Measurements from ENCODE around the gene FCN3. TPM values are rescaled to one million over a fixed set of nuclear protein-coding genes. Genes with fewer than 3 reads are reported as not detected.

FCN3 gene
- total RNA-seq, 2 experiments from 2014 or later, result not detected

DNA sequence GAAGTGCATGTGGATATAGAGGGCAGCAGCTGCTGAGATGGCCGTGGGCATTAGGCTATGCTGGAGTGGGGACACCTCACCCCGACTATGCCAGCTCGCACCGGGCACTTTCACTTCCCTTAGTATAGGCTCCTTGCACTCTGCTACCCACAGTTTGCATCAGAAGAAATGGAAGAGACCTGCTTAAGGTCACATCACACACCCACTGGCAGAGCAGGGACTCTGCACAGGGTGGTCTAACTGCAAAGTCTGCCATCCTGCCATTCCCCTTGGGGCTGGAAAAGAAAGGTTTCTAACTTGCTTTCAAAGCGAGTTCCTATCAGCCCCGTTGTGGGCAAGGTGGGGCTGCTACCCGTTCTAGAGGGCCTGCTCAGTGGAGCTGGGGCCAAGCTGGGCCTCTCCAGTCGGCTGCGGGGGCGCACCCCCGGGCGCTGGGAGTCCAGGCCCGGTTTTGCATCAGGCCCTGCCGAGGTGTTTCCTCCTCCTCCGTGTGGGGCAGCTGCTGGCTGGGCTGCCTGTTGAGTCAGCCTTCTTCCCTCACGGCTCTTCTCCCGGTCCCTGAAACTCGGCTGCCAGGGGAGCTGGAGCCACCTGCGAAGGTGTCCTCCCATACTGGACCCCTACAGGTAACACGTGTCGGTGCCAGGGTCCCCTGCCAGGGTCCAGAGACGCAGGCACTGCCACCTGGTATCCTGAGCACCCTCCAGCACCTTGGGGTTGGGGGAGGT lies 32.9 kb downstream of the FCN3 start, which contains the start of gene SYTL1:
Gene SYTL1 (plus strand): TSS at position 498 of the 728 bp plus-strand sequence. CDS start 3,313 bp downstream, outside the sequence.
- Histone ChIP-seq H3K36me3 (ENCODE audit: insufficient read depth, low read length) (peaks cover 10% of the 10 kb centered on the region), H4K20me1 (ENCODE audit: insufficient read depth, low read length) (no peaks in the 10 kb centered on the region), H3K4me1 (ENCODE audit: insufficient read depth, low read length, poor library complexity, severe bottlenecking) (peaks cover 44% of the 10 kb centered on the region), H3K9me2 (ENCODE audit: insufficient read depth, low read length) (no peaks in the 10 kb centered on the region), H3K4me2 (ENCODE audit: low read length) (peak within 1 kb of the TSS; percentile 96), H3K27ac (ENCODE audit: low read depth, low read length, poor library complexity, severe bottlenecking) (peak within 1 kb of the TSS; percentile 70), H3K9me3 (ENCODE audit: low read length) (no peaks in the 10 kb centered on the region), H3K79me2 (ENCODE audit: insufficient read depth, low read depth, low read length) (peaks cover 5% of the 10 kb centered on the region; the same call in 1 of the 2 replicates), H2AFZ (ENCODE audit: low read length) (peak within 1 kb of the TSS; percentile 76; the same call in 1 of the 2 replicates), H3K4me3 (ENCODE audit: low read depth, low read length, poor library complexity, severe bottlenecking) (peak within 1 kb of the TSS; percentile 81)
- POLR2A ChIA-PET, result interaction anchor here (0.5 to 2.2 kb wide), 4 partner anchors 14 to 23 kb away, joined by 3 to 8 read pairs (median 3); no protein-coding TSS in a partner anchor
- TF ChIP-seq, protein P1, sequence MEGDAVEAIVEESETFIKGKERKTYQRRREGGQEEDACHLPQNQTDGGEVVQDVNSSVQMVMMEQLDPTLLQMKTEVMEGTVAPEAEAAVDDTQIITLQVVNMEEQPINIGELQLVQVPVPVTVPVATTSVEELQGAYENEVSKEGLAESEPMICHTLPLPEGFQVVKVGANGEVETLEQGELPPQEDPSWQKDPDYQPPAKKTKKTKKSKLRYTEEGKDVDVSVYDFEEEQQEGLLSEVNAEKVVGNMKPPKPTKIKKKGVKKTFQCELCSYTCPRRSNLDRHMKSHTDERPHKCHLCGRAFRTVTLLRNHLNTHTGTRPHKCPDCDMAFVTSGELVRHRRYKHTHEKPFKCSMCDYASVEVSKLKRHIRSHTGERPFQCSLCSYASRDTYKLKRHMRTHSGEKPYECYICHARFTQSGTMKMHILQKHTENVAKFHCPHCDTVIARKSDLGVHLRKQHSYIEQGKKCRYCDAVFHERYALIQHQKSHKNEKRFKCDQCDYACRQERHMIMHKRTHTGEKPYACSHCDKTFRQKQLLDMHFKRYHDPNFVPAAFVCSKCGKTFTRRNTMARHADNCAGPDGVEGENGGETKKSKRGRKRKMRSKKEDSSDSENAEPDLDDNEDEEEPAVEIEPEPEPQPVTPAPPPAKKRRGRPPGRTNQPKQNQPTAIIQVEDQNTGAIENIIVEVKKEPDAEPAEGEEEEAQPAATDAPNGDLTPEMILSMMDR (conservative IDR thresholded peaks at IDR 0.05; ENCODE audit: low read length), result no peak; the same call in 1 of the 2 replicates
- no peak for TF ChIP-seq EZH2phosphoT487 (IDR thresholded peaks at IDR 0.05; ENCODE audit: borderline replicate concordance, low read depth, low read length)
- intact Hi-C loops (cut with micrococcal nuclease; ENCODE audit: unreplicated experiment), result loop anchor here (1.0 to 5.0 kb wide), 2 partner anchors 19 to 51 kb away; partner anchors contain the start of genes GPR3 and TMEM222
- DNase-seq (ENCODE audit: low spot score), result peak; percentile 90
- CTCF ChIA-PET (ENCODE audit: unreplicated experiment), result interaction anchor here (0.5 to 1.2 kb wide), 4 partner anchors 15 to 34 kb away, joined by 3 read pairs; no protein-coding TSS in a partner anchor
- BruUV-seq (replicated peaks), result no TSS peak

DNA sequence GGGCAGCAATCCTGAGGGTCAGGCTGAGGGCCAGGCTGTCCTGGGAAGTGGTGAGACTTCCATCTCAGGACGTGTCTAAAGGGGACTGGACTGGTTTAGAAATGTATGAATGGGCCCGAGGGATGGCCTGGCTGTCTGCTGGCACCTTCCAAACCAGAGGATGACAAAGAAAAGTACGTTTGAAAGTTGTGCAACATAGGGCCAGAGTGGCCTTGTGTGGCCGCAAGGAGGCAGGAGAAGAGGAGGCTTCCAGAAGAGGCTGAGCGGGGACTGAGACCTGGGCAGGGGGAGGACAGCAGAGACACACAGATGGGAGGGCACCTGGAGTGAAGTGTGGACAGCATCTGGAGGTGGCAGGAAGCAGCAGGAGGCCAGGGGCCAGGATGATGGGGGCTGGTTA lies 35.4 kb downstream of the FCN3 start:
- Histone ChIP-seq H4K20me1 (ENCODE audit: insufficient read depth, low read length) (no peaks in the 10 kb centered on the region), H3K9me2 (ENCODE audit: insufficient read depth, low read length) (no peaks in the 10 kb centered on the region), H3K36me3 (ENCODE audit: insufficient read depth, low read length) (peaks cover 30% of the 10 kb centered on the region), H3K79me2 (ENCODE audit: insufficient read depth, low read depth, low read length) (peaks cover 5% of the 10 kb centered on the region; the same call in 1 of the 2 replicates), H3K4me3 (ENCODE audit: low read depth, low read length, poor library complexity, severe bottlenecking) (no peak overlapping the region), H2AFZ (ENCODE audit: low read length) (no peak overlapping the region), H3K9me3 (ENCODE audit: low read length) (no peaks in the 10 kb centered on the region), H3K4me1 (ENCODE audit: insufficient read depth, low read length, poor library complexity, severe bottlenecking) (peaks cover 44% of the 10 kb centered on the region), H3K4me2 (ENCODE audit: low read length) (no peak overlapping the region), H3K27ac (ENCODE audit: low read depth, low read length, poor library complexity, severe bottlenecking) (no peak overlapping the region)
- intact Hi-C loops (cut with micrococcal nuclease; ENCODE audit: unreplicated experiment), result no loop called here
- BruUV-seq (replicated peaks), result no TSS peak
- CTCF ChIA-PET (ENCODE audit: unreplicated experiment), result no interaction called here
- POLR2A ChIA-PET, result interaction anchor here (0.9 kb wide), 1 partner anchor 12 kb away, joined by 4 read pairs; no protein-coding TSS in a partner anchor
- no peak for DNase-seq (ENCODE audit: low spot score)
- no peak for TF ChIP-seq EZH2phosphoT487 (IDR thresholded peaks at IDR 0.05; ENCODE audit: borderline replicate concordance, low read depth, low read length)
- TF ChIP-seq, protein P1 (conservative IDR thresholded peaks at IDR 0.05; ENCODE audit: low read length), result no peak
